ENCODE data around the gene KRT14. TPM values are rescaled to one million over a fixed set of nuclear protein-coding genes. Genes with fewer than 3 reads are reported as not detected.

Gene KRT14
- total and polyA plus RNA-seq, 12 donors = 0.30 TPM; not detected in 11

DNA sequence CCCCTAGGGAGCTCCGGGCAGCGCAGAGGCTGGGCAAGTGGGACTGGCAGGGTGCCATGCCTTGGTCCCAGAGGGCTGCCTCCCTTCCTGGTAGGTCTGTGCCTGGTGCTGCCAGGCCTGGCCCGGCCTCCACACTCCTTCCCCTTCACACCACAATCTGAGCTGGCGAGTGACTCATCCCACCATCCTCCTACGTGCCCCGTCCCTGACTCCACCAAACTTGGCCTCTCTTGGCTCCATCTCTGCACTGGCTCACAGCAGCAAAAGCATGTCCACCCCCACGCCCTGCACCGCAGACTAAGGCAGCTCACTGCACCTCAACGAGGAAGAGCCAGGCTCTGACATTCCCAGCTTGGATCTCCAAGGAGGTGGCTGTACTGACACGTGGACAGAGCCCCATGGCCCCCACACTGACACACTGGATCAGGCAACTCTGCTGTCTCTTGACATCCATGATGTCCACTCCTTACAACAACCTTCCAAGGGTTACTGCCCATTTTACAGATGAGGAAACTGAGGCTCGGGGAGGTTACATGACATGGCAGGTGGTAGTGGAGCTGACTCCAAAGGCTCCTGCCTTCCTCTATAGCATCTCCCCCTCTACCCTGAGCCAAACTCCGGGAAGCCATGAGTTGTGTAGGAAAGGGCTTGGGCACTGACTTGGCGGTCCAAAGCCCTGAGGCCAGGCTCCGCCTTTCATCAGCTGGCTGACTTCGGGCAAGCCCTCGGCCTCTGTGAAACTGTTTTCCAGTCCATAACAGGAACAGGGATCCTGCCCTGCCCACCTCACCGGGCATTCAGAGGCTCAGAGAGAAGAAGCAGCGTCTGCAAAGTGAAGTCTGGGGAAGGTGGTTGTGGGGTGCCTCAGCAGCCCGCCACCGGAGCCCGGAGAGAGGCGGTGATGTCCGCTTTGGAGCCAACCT is 38.5 kb downstream of the KRT14 start:
- H3K36me3 ChIP-seq = no peaks in the 10 kb centered on the region
- peak overlapping the region in 9 of 10 donors; percentile 10 to 39 (median 30) for H3K4me3 ChIP-seq
- 31 to 34% methylated on average over 23 of the region's 23 CpGs for WGBS, 2 donors
- H3K27ac ChIP-seq = peak overlapping the region in 1 of 10 donors; percentile 54
- H3K4me1 ChIP-seq = peaks cover 0 to 22% (median 16%) of the 10 kb centered on the region in 9 donors
- DNase-seq = peak; percentile 11 to 37
- ATAC-seq = peak in 7 of 8 donors; percentile 24 to 83 (median 50)
- H3K9me3 ChIP-seq = peaks cover 0 to 9% (median 0%) of the 10 kb centered on the region in 11 donors
- H3K27me3 ChIP-seq = peaks cover 0 to 31% (median 8%) of the 10 kb centered on the region in 7 donors
- TF ChIP-seq, protein P1, sequence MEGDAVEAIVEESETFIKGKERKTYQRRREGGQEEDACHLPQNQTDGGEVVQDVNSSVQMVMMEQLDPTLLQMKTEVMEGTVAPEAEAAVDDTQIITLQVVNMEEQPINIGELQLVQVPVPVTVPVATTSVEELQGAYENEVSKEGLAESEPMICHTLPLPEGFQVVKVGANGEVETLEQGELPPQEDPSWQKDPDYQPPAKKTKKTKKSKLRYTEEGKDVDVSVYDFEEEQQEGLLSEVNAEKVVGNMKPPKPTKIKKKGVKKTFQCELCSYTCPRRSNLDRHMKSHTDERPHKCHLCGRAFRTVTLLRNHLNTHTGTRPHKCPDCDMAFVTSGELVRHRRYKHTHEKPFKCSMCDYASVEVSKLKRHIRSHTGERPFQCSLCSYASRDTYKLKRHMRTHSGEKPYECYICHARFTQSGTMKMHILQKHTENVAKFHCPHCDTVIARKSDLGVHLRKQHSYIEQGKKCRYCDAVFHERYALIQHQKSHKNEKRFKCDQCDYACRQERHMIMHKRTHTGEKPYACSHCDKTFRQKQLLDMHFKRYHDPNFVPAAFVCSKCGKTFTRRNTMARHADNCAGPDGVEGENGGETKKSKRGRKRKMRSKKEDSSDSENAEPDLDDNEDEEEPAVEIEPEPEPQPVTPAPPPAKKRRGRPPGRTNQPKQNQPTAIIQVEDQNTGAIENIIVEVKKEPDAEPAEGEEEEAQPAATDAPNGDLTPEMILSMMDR (IDR thresholded peaks at IDR 0.05) = no peak
- intact Hi-C loops (cut with DNase I) = loop anchor here (2.0 to 10.0 kb wide), 14 partner anchors 99 to 751 kb away; partner anchors contain the start of gene KRT28 (in 1 of the 10)

DNA sequence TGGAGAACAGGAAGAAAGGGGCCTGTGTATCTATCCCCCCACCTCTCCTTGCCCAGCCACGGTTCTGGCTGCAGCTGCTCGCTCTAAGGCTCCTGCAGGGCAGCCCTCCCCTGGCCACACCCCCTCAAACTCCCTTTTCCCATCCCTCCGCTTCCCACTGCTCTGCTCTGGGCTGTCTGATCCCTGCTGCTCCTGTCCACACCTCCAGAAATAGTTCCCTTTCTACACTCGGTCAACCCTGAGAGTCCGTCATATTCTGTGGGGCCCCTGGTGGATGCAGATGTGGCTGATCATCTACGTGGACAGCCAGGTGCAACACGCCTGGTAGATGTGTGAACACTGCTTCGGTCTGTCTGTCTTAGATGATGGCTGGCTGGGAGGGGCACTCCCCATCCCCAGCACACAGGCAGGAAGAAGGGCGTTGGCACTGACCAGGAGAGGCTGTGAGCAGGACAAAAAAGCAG is 39.3 kb downstream of the KRT14 start:
- TF ChIP-seq, protein P1 (IDR thresholded peaks at IDR 0.05) = no peak
- ATAC-seq = no peak
- Histone ChIP-seq H3K36me3 (no peaks in the 10 kb centered on the region), H3K27me3 (peaks cover 0 to 25% (median 8%) of the 10 kb centered on the region in 7 donors), H3K9me3 (peaks cover 0 to 9% (median 0%) of the 10 kb centered on the region in 11 donors), H3K27ac (no peak overlapping the region), H3K4me3 (no peak overlapping the region), H3K4me1 (peaks cover 0 to 22% (median 16%) of the 10 kb centered on the region in 9 donors)
- DNase-seq = no peak
- WGBS, 2 donors = 23 to 37% methylated on average over 9 of the region's 9 CpGs
- intact Hi-C loops (cut with DNase I) = loop anchor here in 8 of 10 donors (5.0 to 10.0 kb wide), 9 partner anchors 100 to 750 kb away; partner anchors contain the start of gene KRT28 (in 1 of the 8)

DNA sequence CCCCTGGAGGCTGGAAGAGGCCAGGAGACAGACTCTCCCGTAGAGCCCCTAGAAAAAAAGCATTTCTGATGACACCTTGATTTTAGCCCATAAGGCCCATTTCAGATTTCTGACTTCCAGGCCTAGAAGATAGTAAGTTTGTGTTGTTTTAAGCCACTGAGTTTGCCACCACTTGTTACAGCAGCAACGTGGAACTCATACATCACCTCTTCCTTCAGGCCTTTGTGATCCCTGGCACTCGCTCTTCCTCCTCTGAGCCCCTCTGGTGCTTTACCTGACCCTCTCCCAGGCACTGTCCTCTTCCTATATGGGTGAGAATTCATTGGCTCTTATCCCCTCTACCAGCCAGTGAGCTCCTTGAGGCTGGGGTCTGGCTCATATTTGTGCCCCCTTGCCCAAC is 39.9 kb downstream of the KRT14 start:
- Histone ChIP-seq H3K4me3 (no peak overlapping the region), H3K4me1 (peaks cover 0 to 22% (median 16%) of the 10 kb centered on the region in 9 donors), H3K27me3 (peaks cover 0 to 19% (median 5%) of the 10 kb centered on the region in 7 donors), H3K27ac (no peak overlapping the region), H3K36me3 (no peaks in the 10 kb centered on the region), H3K9me3 (peaks cover 0 to 9% (median 0%) of the 10 kb centered on the region in 11 donors)
- no peak for ATAC-seq
- intact Hi-C loops (cut with DNase I) = loop anchor here in 8 of 10 donors (5.0 to 10.0 kb wide), 9 partner anchors 100 to 750 kb away; partner anchors contain the start of gene KRT28 (in 1 of the 8)
- TF ChIP-seq, protein P1 (IDR thresholded peaks at IDR 0.05) = no peak
- DNase-seq = no peak
- WGBS, 2 donors = 97 to 100% methylated on average over 3 of the region's 3 CpGs

DNA sequence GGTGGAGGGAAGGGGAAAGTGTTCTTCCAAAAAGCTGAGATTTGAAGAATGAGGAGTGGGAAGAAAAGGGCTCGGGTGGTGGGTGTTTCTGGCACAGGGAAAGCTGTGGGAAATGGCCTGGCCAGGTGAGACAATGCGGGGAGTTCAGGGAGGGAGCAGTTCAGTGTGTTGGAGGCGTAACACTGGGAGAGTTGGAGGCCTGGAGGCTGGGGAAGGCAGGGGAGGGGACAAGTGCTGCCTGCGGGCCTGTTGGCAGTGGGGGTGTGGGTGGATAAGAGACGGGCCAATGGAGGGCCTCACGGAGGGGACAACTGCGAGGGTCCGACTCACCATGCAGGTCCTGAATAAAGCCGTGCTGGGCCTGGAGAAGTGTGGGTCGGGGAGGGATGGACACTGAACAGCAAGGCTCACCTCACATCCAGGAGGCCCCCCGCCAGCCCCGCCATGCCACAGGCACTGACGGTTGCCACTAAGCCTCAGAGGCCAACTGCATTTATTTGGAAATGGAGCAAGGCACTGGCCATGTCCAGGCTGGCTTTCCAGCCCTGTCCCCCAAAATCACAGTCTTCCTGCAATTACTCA is 40.8 kb downstream of the KRT14 start:
- Histone ChIP-seq H3K36me3 (no peaks in the 10 kb centered on the region), H3K4me1 (peaks cover 0 to 22% (median 16%) of the 10 kb centered on the region in 9 donors), H3K27ac (no peak overlapping the region), H3K27me3 (peaks cover 0 to 14% (median 4%) of the 10 kb centered on the region in 7 donors), H3K9me3 (peaks cover 0 to 9% (median 0%) of the 10 kb centered on the region in 11 donors), H3K4me3 (no peak overlapping the region)
- TF ChIP-seq, protein P1 (IDR thresholded peaks at IDR 0.05) = no peak
- DNase-seq = no peak
- ATAC-seq = no peak
- intact Hi-C loops (cut with DNase I) = loop anchor here in 8 of 10 donors (5.0 to 10.0 kb wide), 9 partner anchors 101 to 749 kb away; partner anchors contain the start of gene KRT28 (in 1 of the 8)
- WGBS, 2 donors = 74 to 81% methylated on average over 13 of the region's 13 CpGs
